GM23338 (cell line): ENCODE results near the gene PSMC4.

ENCODE experiments used
- CREB1 ChIP-seq: fragments of 250-450 bp; sonication (Bioruptor Pico); IDR thresholded peaks from 2 replicates; pipeline ENCODE4 v1.5.0; 2020; ENCODE audit warnings: low read depth, mild to moderate bottlenecking, moderate library complexity
- EZH2 ChIP-seq: fragments of 200-600 bp; sonication (generic); IDR thresholded peaks from one replicate; pipeline ENCODE4 v1.8.0; 2017; ENCODE audit warnings: antibody characterized with exemption, mild to moderate bottlenecking, low read depth; ENCODE audit not compliant: unreplicated experiment
- EZH2phosphoT487 ChIP-seq: fragments of 200-600 bp; sonication (generic); IDR thresholded peaks from one replicate; pipeline ENCODE4 v1.8.1; 2018; ENCODE audit warnings: antibody characterized with exemption; ENCODE audit not compliant: unreplicated experiment
- JUNB ChIP-seq: IDR thresholded peaks from one replicate; pipeline ENCODE4 v1.6.1; 2016; ENCODE audit warnings: antibody characterized with exemption; ENCODE audit not compliant: unreplicated experiment
- NANOG ChIP-seq: IDR thresholded peaks from 2 replicates; pipeline ENCODE4 v1.6.1; 2016; ENCODE audit warnings: antibody characterized with exemption, borderline replicate concordance
- POLR2AphosphoS5 ChIP-seq: IDR thresholded peaks from 2 replicates; pipeline ENCODE4 v1.6.1; 2016; ENCODE audit warnings: antibody characterized with exemption, low read depth
- ZNF331 ChIP-seq: fragments of 250-450 bp; sonication (Bioruptor Pico); IDR thresholded peaks from 2 replicates; pipeline ENCODE4 v1.5.0; 2020; ENCODE audit warnings: low read depth, mild to moderate bottlenecking, moderate library complexity
- TF ChIP-seq, protein P1 (sequence below), 2 experiments: fragments of 200-600 bp in 1 of 2; sonication (generic) in 1 of 2; conservative IDR thresholded peaks; 2 replicates each; pipeline versions ENCODE4 v1.5.1 to v1.6.1; 2016 to 2017; ENCODE audit warnings: antibody characterized with exemption in 2 of 2, low read depth in 2 of 2, mild to moderate bottlenecking in 2 of 2, moderate library complexity in 1 of 2
- TF ChIP-seq, protein P2 (sequence below): IDR thresholded peaks from one replicate; pipeline ENCODE4 v1.6.1; 2018; ENCODE audit warnings: antibody characterized with exemption; ENCODE audit not compliant: unreplicated experiment

DNA sequence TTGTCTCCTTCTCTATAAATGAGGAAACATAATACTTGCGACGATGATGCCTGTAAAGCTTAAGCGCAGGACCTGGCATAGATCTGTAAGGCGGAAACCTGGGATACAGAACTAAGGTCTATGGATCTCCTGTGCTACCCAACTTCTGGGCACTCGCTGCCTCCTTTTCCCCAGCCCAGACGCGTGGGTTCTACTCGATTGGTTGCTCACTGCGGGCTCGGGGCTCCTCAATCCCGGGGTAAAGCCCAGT, 615 bp upstream of the PSMC4 start:
- TF ChIP-seq, protein P1, sequence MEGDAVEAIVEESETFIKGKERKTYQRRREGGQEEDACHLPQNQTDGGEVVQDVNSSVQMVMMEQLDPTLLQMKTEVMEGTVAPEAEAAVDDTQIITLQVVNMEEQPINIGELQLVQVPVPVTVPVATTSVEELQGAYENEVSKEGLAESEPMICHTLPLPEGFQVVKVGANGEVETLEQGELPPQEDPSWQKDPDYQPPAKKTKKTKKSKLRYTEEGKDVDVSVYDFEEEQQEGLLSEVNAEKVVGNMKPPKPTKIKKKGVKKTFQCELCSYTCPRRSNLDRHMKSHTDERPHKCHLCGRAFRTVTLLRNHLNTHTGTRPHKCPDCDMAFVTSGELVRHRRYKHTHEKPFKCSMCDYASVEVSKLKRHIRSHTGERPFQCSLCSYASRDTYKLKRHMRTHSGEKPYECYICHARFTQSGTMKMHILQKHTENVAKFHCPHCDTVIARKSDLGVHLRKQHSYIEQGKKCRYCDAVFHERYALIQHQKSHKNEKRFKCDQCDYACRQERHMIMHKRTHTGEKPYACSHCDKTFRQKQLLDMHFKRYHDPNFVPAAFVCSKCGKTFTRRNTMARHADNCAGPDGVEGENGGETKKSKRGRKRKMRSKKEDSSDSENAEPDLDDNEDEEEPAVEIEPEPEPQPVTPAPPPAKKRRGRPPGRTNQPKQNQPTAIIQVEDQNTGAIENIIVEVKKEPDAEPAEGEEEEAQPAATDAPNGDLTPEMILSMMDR (conservative IDR thresholded peaks at IDR 0.05; ENCODE audit: low read depth in 2 of 2) = no peak
- TF ChIP-seq EZH2 = no peak
- TF ChIP-seq POLR2AphosphoS5 = no peak
- TF ChIP-seq, protein P2, sequence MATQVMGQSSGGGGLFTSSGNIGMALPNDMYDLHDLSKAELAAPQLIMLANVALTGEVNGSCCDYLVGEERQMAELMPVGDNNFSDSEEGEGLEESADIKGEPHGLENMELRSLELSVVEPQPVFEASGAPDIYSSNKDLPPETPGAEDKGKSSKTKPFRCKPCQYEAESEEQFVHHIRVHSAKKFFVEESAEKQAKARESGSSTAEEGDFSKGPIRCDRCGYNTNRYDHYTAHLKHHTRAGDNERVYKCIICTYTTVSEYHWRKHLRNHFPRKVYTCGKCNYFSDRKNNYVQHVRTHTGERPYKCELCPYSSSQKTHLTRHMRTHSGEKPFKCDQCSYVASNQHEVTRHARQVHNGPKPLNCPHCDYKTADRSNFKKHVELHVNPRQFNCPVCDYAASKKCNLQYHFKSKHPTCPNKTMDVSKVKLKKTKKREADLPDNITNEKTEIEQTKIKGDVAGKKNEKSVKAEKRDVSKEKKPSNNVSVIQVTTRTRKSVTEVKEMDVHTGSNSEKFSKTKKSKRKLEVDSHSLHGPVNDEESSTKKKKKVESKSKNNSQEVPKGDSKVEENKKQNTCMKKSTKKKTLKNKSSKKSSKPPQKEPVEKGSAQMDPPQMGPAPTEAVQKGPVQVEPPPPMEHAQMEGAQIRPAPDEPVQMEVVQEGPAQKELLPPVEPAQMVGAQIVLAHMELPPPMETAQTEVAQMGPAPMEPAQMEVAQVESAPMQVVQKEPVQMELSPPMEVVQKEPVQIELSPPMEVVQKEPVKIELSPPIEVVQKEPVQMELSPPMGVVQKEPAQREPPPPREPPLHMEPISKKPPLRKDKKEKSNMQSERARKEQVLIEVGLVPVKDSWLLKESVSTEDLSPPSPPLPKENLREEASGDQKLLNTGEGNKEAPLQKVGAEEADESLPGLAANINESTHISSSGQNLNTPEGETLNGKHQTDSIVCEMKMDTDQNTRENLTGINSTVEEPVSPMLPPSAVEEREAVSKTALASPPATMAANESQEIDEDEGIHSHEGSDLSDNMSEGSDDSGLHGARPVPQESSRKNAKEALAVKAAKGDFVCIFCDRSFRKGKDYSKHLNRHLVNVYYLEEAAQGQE = no peak
- TF ChIP-seq EZH2phosphoT487 = no peak
- TF ChIP-seq CREB1 = no peak
- TF ChIP-seq ZNF331 = no peak
- TF ChIP-seq JUNB = no peak
- TF ChIP-seq NANOG = no peak
